H1 (cell line): ENCODE measurements around the gene CRHR2. TPM values are rescaled to one million over a fixed set of nuclear protein-coding genes. Genes with fewer than 3 reads are reported as not detected.

Source experiments
- ATF2 ChIP-seq: IDR thresholded peaks from 2 replicates; pipeline ENCODE4 v1.6.1; 2012; ENCODE audit warnings: low read length, inconsistent platforms
- GTF2F1 ChIP-seq: IDR thresholded peaks from 2 replicates; pipeline ENCODE4 v1.6.1; 2012; ENCODE audit warnings: low read depth, low read length, improper control_type of control experiment, borderline replicate concordance
- KDM4A ChIP-seq: IDR thresholded peaks from one replicate; pipeline ENCODE4 v1.7.1; 2012; ENCODE audit warnings: low read depth, mild to moderate bottlenecking, moderate library complexity, low read length, inconsistent platforms; ENCODE audit not compliant: severe bottlenecking
- MAFK ChIP-seq: IDR thresholded peaks from 2 replicates; pipeline ENCODE4 v1.6.1; 2012; ENCODE audit warnings: low read depth, mild to moderate bottlenecking, improper control_type of control experiment, low read length
- NANOG ChIP-seq: IDR thresholded peaks from 2 replicates; pipeline ENCODE4 v1.6.1; 2011; ENCODE audit warnings: low read length, low read depth, mild to moderate bottlenecking, inconsistent platforms; ENCODE audit not compliant: insufficient read depth, poor library complexity, severe bottlenecking
- RFX5 ChIP-seq: IDR thresholded peaks from 2 replicates; pipeline ENCODE4 v1.6.1; 2011; ENCODE audit warnings: low read depth, low read length, improper control_type of control experiment, borderline replicate concordance
- SAP30 ChIP-seq: fragments of 300-600 bp; sonication (generic); IDR thresholded peaks from 2 replicates; pipeline ENCODE4 v1.7.1; 2012; ENCODE audit warnings: low read length, moderate library complexity, mild to moderate bottlenecking, inconsistent platforms; ENCODE audit not compliant: insufficient read depth, insufficient replicate concordance
- SIN3A ChIP-seq, 2 experiments: IDR thresholded peaks in 1 of 2; conservative IDR thresholded peaks in 1 of 2; 2 replicates each; pipeline ENCODE4 v1.6.1; 2011 to 2012; ENCODE audit warnings: low read length in 2 of 2, improper control_type of control experiment in 1 of 2, low read depth in 1 of 2, mild to moderate bottlenecking in 1 of 2
- polyA plus RNA-seq, 7 experiments: library from polyadenylated mRNA; depleted of rRNA in 3 of 7; stranded (reverse) in 5 of 7; unstranded in 2 of 7; fragments of >200 nt in 5 of 7; fragments of 200-250 nt in 2 of 7; gene quantifications; 1 replicate in 5 of 7; 2 replicates in 1 of 7; 4 replicates in 1 of 7; pipeline versions ENCODE4 v1.2.1 to v1.2.3, GENCODE V29; 2011 to 2013; ENCODE audit warnings: missing spikeins in 2 of 7, mixed read lengths in 2 of 7
- total RNA-seq: library from RNA; stranded (reverse); fragmentation: NEBNext Ultra II Directional; extraction: Animal tissue kit (Norgen Biotek cat#: 25700); gene quantifications from 2 replicates; pipeline ENCODE4 v1.2.1, GENCODE V29; 2021
- TF ChIP-seq, protein P1 (sequence below): fragments of 300-600 bp; sonication (generic); IDR thresholded peaks from 2 replicates; pipeline ENCODE4 v1.7.1; 2012; ENCODE audit warnings: low read length, moderate library complexity, mild to moderate bottlenecking, inconsistent platforms; ENCODE audit not compliant: insufficient replicate concordance

The CRHR2 gene
- total and polyA plus RNA-seq, 2 of the 8 experiments (the other 6 are each of a cell fraction or from before 2014, with no cell fraction given), result 0.37 to 1.3 TPM

DNA sequence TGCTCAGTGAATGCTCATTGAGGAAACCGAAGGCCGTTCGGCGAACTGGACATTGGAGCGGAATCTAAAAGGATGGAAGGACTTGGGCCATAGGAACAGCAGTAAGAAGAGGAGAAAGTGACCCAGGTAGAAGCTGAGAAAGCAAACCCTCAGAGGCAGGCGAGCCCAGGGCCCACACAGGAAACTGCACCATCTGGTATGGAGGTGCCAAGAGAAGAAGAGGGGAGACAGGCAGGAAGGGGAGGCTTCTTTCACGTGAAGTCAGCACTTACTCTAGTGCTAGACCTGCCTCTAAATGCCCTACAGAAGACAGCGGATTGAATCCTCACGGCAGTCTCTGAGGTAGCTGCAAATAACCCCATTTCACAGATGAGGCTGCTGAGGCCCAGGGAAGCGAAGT is 10.2 kb upstream of the CRHR2 start (continued):
- TF ChIP-seq, protein P1, sequence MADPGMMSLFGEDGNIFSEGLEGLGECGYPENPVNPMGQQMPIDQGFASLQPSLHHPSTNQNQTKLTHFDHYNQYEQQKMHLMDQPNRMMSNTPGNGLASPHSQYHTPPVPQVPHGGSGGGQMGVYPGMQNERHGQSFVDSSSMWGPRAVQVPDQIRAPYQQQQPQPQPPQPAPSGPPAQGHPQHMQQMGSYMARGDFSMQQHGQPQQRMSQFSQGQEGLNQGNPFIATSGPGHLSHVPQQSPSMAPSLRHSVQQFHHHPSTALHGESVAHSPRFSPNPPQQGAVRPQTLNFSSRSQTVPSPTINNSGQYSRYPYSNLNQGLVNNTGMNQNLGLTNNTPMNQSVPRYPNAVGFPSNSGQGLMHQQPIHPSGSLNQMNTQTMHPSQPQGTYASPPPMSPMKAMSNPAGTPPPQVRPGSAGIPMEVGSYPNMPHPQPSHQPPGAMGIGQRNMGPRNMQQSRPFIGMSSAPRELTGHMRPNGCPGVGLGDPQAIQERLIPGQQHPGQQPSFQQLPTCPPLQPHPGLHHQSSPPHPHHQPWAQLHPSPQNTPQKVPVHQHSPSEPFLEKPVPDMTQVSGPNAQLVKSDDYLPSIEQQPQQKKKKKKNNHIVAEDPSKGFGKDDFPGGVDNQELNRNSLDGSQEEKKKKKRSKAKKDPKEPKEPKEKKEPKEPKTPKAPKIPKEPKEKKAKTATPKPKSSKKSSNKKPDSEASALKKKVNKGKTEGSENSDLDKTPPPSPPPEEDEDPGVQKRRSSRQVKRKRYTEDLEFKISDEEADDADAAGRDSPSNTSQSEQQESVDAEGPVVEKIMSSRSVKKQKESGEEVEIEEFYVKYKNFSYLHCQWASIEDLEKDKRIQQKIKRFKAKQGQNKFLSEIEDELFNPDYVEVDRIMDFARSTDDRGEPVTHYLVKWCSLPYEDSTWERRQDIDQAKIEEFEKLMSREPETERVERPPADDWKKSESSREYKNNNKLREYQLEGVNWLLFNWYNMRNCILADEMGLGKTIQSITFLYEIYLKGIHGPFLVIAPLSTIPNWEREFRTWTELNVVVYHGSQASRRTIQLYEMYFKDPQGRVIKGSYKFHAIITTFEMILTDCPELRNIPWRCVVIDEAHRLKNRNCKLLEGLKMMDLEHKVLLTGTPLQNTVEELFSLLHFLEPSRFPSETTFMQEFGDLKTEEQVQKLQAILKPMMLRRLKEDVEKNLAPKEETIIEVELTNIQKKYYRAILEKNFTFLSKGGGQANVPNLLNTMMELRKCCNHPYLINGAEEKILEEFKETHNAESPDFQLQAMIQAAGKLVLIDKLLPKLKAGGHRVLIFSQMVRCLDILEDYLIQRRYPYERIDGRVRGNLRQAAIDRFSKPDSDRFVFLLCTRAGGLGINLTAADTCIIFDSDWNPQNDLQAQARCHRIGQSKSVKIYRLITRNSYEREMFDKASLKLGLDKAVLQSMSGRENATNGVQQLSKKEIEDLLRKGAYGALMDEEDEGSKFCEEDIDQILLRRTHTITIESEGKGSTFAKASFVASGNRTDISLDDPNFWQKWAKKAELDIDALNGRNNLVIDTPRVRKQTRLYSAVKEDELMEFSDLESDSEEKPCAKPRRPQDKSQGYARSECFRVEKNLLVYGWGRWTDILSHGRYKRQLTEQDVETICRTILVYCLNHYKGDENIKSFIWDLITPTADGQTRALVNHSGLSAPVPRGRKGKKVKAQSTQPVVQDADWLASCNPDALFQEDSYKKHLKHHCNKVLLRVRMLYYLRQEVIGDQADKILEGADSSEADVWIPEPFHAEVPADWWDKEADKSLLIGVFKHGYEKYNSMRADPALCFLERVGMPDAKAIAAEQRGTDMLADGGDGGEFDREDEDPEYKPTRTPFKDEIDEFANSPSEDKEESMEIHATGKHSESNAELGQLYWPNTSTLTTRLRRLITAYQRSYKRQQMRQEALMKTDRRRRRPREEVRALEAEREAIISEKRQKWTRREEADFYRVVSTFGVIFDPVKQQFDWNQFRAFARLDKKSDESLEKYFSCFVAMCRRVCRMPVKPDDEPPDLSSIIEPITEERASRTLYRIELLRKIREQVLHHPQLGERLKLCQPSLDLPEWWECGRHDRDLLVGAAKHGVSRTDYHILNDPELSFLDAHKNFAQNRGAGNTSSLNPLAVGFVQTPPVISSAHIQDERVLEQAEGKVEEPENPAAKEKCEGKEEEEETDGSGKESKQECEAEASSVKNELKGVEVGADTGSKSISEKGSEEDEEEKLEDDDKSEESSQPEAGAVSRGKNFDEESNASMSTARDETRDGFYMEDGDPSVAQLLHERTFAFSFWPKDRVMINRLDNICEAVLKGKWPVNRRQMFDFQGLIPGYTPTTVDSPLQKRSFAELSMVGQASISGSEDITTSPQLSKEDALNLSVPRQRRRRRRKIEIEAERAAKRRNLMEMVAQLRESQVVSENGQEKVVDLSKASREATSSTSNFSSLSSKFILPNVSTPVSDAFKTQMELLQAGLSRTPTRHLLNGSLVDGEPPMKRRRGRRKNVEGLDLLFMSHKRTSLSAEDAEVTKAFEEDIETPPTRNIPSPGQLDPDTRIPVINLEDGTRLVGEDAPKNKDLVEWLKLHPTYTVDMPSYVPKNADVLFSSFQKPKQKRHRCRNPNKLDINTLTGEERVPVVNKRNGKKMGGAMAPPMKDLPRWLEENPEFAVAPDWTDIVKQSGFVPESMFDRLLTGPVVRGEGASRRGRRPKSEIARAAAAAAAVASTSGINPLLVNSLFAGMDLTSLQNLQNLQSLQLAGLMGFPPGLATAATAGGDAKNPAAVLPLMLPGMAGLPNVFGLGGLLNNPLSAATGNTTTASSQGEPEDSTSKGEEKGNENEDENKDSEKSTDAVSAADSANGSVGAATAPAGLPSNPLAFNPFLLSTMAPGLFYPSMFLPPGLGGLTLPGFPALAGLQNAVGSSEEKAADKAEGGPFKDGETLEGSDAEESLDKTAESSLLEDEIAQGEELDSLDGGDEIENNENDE, result no peak
- TF ChIP-seq KDM4A (no peak), SAP30 (no peak), MAFK (no peak), ATF2 (no peak), SIN3A (conservative IDR thresholded peaks at IDR 0.05 in 1 of 2, IDR thresholded peaks at IDR 0.05 in 1 of 2; ENCODE audit: low read depth in 1 of 2, low read length in 2 of 2) (no peak), RFX5 (no peak), GTF2F1 (no peak), NANOG (no peak)
